Activated CD4-positive, alpha-beta T cell treated with anti-CD3 and anti-CD28 coated beads, Interleukin-2, amount 10 ng/mL, durations not matched to agents 7 days and 5 days (primary cell): ENCODE data around the gene CCL19. TPM values are rescaled to one million over a fixed set of nuclear protein-coding genes. Genes with fewer than 3 reads are reported as not detected.

Experiments used
- CTCF ChIA-PET: fragments of 350-600 bp; sonication (Branson Sonifier 250); formaldehyde crosslinking; loops from one replicate; lab custom pipeline; 2021; ENCODE audit warnings: antibody characterized with exemption; lab: Charles Lee
- POLR2A ChIA-PET: fragments of 350-600 bp; sonication (Branson Sonifier 250); formaldehyde crosslinking; loops from one replicate; lab custom pipeline; 2021; ENCODE audit warnings: antibody characterized with exemption; lab: Charles Lee
- DNase-seq: peaks from one replicate; pipeline ENCODE4 v3.0.0-alpha.2; 2020
- H3K27ac Mint-ChIP-seq: one replicate; pipeline ENCODE4 v1.8.0; 2021; ENCODE audit warnings: mild to moderate bottlenecking, moderate library complexity, mixed read lengths
- H3K27me3 Mint-ChIP-seq: one replicate; pipeline ENCODE4 v1.8.0; 2021; ENCODE audit warnings: mixed read lengths
- H3K36me3 Mint-ChIP-seq: one replicate; pipeline ENCODE4 v1.8.0; 2021; ENCODE audit warnings: low read depth, mixed read lengths
- H3K4me1 Mint-ChIP-seq: one replicate; pipeline ENCODE4 v1.8.0; 2021; ENCODE audit warnings: mixed read lengths
- H3K4me3 Mint-ChIP-seq: one replicate; pipeline ENCODE4 v1.8.0; 2021; ENCODE audit warnings: mild to moderate bottlenecking, moderate library complexity, mixed read lengths
- H3K9me3 Mint-ChIP-seq: one replicate; pipeline ENCODE4 v1.8.0; 2021; ENCODE audit warnings: mixed read lengths
- total RNA-seq, 2 experiments: library from RNA; stranded (reverse); gene quantifications; one replicate each; pipeline ENCODE4 v1.2.3, GENCODE V29; 2021

Gene CCL19
- total RNA-seq, 2 experiments from 2014 or later, result not detected

- Mint-ChIP-seq H3K36me3 (peaks cover 3% of the 10 kb centered on the region), H3K27me3 (no peaks in the 10 kb centered on the region), H3K9me3 (no peaks in the 10 kb centered on the region), H3K4me1 (peaks cover 6% of the 10 kb centered on the region), H3K4me3 (no peak overlapping the region), H3K27ac (no peak overlapping the region)
- CTCF ChIA-PET, result no interaction called here
- POLR2A ChIA-PET, result no interaction called here
- DNase-seq, result no peak
Measured at GRCh38 chr9:34688329-34689115, 2.6 kb downstream of the CCL19 start.

- Mint-ChIP-seq H3K4me1 (peaks cover 6% of the 10 kb centered on the region), H3K36me3 (peaks cover 3% of the 10 kb centered on the region), H3K27ac (no peak overlapping the region), H3K27me3 (no peaks in the 10 kb centered on the region), H3K9me3 (no peaks in the 10 kb centered on the region), H3K4me3 (no peak overlapping the region)
- CTCF ChIA-PET, result interaction anchor here (1.8 kb wide), 1 partner anchor 11 kb away, joined by 5 read pairs; no protein-coding TSS in a partner anchor
- no peak for DNase-seq
- POLR2A ChIA-PET, result no interaction called here
Measured at GRCh38 chr9:34687276-34688030, 3.6 kb downstream of the CCL19 start.

- no peaks in the 10 kb centered on the region for H3K27me3 Mint-ChIP-seq
- no peaks in the 10 kb centered on the region for H3K9me3 Mint-ChIP-seq
- ChIA-PET POLR2A (no interaction called here), CTCF (interaction anchor here (1.6 to 1.8 kb wide), 2 partner anchors 12 to 15 kb away, joined by 5 to 6 read pairs; no protein-coding TSS in a partner anchor)
- peaks cover 3% of the 10 kb centered on the region for H3K36me3 Mint-ChIP-seq
- no peak overlapping the region for H3K4me3 Mint-ChIP-seq
- DNase-seq, result no peak
- peaks cover 6% of the 10 kb centered on the region for H3K4me1 Mint-ChIP-seq
- no peak overlapping the region for H3K27ac Mint-ChIP-seq
Measured at GRCh38 chr9:34686732-34687131, 4.3 kb downstream of the CCL19 start.

- peaks cover 6% of the 10 kb centered on the region for H3K4me1 Mint-ChIP-seq
Measured at GRCh38 chr9:34686231-34686630, 4.8 kb downstream of the CCL19 start.

GRCh38 chr9:34685591-34685990 lies 5.5 kb downstream of the CCL19 start:
- no peak for DNase-seq
- Mint-ChIP-seq H3K27ac (no peak overlapping the region), H3K4me3 (no peak overlapping the region), H3K27me3 (no peaks in the 10 kb centered on the region), H3K36me3 (peaks cover 3% of the 10 kb centered on the region), H3K4me1 (peaks cover 6% of the 10 kb centered on the region), H3K9me3 (no peaks in the 10 kb centered on the region)
- POLR2A ChIA-PET, result no interaction called here
- CTCF ChIA-PET, result interaction anchor here (1.4 to 1.6 kb wide), 2 partner anchors 16 to 21 kb away, joined by 3 to 6 read pairs; no protein-coding TSS in a partner anchor

More at GRCh38 chr9:34686231-34686630, 4.8 kb downstream of the CCL19 start:
- Mint-ChIP-seq H3K4me3 (no peak overlapping the region), H3K27ac (no peak overlapping the region), H3K27me3 (no peaks in the 10 kb centered on the region), H3K9me3 (no peaks in the 10 kb centered on the region), H3K36me3 (peaks cover 3% of the 10 kb centered on the region)
- POLR2A ChIA-PET, result no interaction called here
- no peak for DNase-seq
- CTCF ChIA-PET, result interaction anchor here (1.4 to 1.8 kb wide), 3 partner anchors 13 to 22 kb away, joined by 3 to 6 read pairs (median 5); no protein-coding TSS in a partner anchor

GRCh38 chr9:34684816-34685215 lies 6.3 kb downstream of the CCL19 start:
- Mint-ChIP-seq H3K9me3 (no peaks in the 10 kb centered on the region), H3K27me3 (no peaks in the 10 kb centered on the region), H3K27ac (no peak overlapping the region), H3K36me3 (peaks cover 3% of the 10 kb centered on the region), H3K4me1 (peaks cover 6% of the 10 kb centered on the region), H3K4me3 (no peak overlapping the region)
- no peak for DNase-seq
- CTCF ChIA-PET, result interaction anchor here (1.4 to 1.6 kb wide), 2 partner anchors 17 to 20 kb away, joined by 3 to 6 read pairs; no protein-coding TSS in a partner anchor
- POLR2A ChIA-PET, result no interaction called here

GRCh38 chr9:34684145-34684544 lies 6.9 kb downstream of the CCL19 start:
- H3K36me3 Mint-ChIP-seq, result peaks cover 3% of the 10 kb centered on the region
- ChIA-PET CTCF (no interaction called here), POLR2A (no interaction called here)
- H3K9me3 Mint-ChIP-seq, result no peaks in the 10 kb centered on the region
- no peak overlapping the region for H3K27ac Mint-ChIP-seq
- H3K27me3 Mint-ChIP-seq, result no peaks in the 10 kb centered on the region
- DNase-seq, result no peak
- peaks cover 6% of the 10 kb centered on the region for H3K4me1 Mint-ChIP-seq
- H3K4me3 Mint-ChIP-seq, result no peak overlapping the region

GRCh38 chr9:34675869-34676268 lies 15.2 kb downstream of the CCL19 start:
- no peaks in the 10 kb centered on the region for H3K9me3 Mint-ChIP-seq
- ChIA-PET CTCF (interaction anchor here (0.9 kb wide), 1 partner anchor 17 kb away, joined by 3 read pairs; no protein-coding TSS in a partner anchor), POLR2A (no interaction called here)
- H3K27ac Mint-ChIP-seq, result no peak overlapping the region
- H3K4me1 Mint-ChIP-seq, result peaks cover 1% of the 10 kb centered on the region
- no peak overlapping the region for H3K4me3 Mint-ChIP-seq
- H3K27me3 Mint-ChIP-seq, result no peaks in the 10 kb centered on the region
- no peak for DNase-seq
- H3K36me3 Mint-ChIP-seq, result no peaks in the 10 kb centered on the region

- ChIA-PET POLR2A (no interaction called here), CTCF (interaction anchor here (0.9 kb wide), 1 partner anchor 16 kb away, joined by 3 read pairs; no protein-coding TSS in a partner anchor)
- peak; percentile 58 for DNase-seq
- no peak overlapping the region for H3K4me3 Mint-ChIP-seq
- H3K4me1 Mint-ChIP-seq, result peaks cover 1% of the 10 kb centered on the region
- no peak overlapping the region for H3K27ac Mint-ChIP-seq
- H3K36me3 Mint-ChIP-seq, result peaks cover 2% of the 10 kb centered on the region
- no peaks in the 10 kb centered on the region for H3K27me3 Mint-ChIP-seq
- peaks cover 3% of the 10 kb centered on the region for H3K9me3 Mint-ChIP-seq
Measured at GRCh38 chr9:34675048-34675714, 15.9 kb downstream of the CCL19 start.

GRCh38 chr9:34674440-34674839 lies 16.6 kb downstream of the CCL19 start:
- Mint-ChIP-seq H3K9me3 (peaks cover 7% of the 10 kb centered on the region), H3K27ac (peak overlapping the region; percentile 66), H3K27me3 (no peaks in the 10 kb centered on the region), H3K4me3 (no peak overlapping the region), H3K4me1 (peaks cover 1% of the 10 kb centered on the region), H3K36me3 (peaks cover 6% of the 10 kb centered on the region)
- ChIA-PET CTCF (interaction anchor here (1.0 kb wide), 1 partner anchor 9 kb away, joined by 4 read pairs; no protein-coding TSS in a partner anchor), POLR2A (no interaction called here)
- no peak for DNase-seq

GRCh38 chr9:34671307-34671706 lies 19.8 kb downstream of the CCL19 start:
- ChIA-PET CTCF (no interaction called here), POLR2A (no interaction called here)
- DNase-seq, result no peak
- no peaks in the 10 kb centered on the region for H3K27me3 Mint-ChIP-seq
- peaks cover 11% of the 10 kb centered on the region for H3K9me3 Mint-ChIP-seq
- peaks cover 12% of the 10 kb centered on the region for H3K4me1 Mint-ChIP-seq
- no peak overlapping the region for H3K4me3 Mint-ChIP-seq
- no peak overlapping the region for H3K27ac Mint-ChIP-seq
- H3K36me3 Mint-ChIP-seq, result peaks cover 23% of the 10 kb centered on the region

GRCh38 chr9:34669809-34670562 lies 21.1 kb downstream of the CCL19 start:
- POLR2A ChIA-PET, result no interaction called here
- Mint-ChIP-seq H3K9me3 (peaks cover 11% of the 10 kb centered on the region), H3K4me1 (peaks cover 20% of the 10 kb centered on the region), H3K27ac (no peak overlapping the region), H3K4me3 (no peak overlapping the region), H3K27me3 (no peaks in the 10 kb centered on the region), H3K36me3 (peaks cover 23% of the 10 kb centered on the region)
- DNase-seq, result no peak
- CTCF ChIA-PET, result interaction anchor here (0.9 to 1.4 kb wide), 2 partner anchors 24 to 33 kb away, joined by 3 to 5 read pairs; partner anchors contain the start of gene GALT
